ENCODE results near the gene FMO1.
A peak's percentile ranks its signal among the peaks of the same experiment; 100 is the strongest.

Gene FMO1

GRCh38 chr1:171243878-171244277 lies 4.4 kb upstream of the FMO1 start:
- no peak overlapping the region for H3K4me3 ChIP-seq (ENCODE audit: low read depth, low read length)
- TF ChIP-seq CTCF (IDR thresholded peaks at IDR 0.05; ENCODE audit: borderline replicate concordance, insufficient read depth, low read depth, low read length), result no peak

- H3K4me3 ChIP-seq (ENCODE audit: low read depth, low read length), result no peak overlapping the region
- peak; percentile 81 for TF ChIP-seq CTCF (IDR thresholded peaks at IDR 0.05; ENCODE audit: borderline replicate concordance, insufficient read depth, low read depth, low read length)
Measured at GRCh38 chr1:171245458-171246064, 2.7 kb upstream of the FMO1 start.

- TF ChIP-seq CTCF (IDR thresholded peaks at IDR 0.05; ENCODE audit: borderline replicate concordance, insufficient read depth, low read depth, low read length), result no peak
- no peak overlapping the region for H3K4me3 ChIP-seq (ENCODE audit: low read depth, low read length)
Measured at GRCh38 chr1:171247501-171247900, 793 bp upstream of the FMO1 start.

GRCh38 chr1:171248841-171249240 lies 547 bp downstream of the FMO1 start:
- no peak overlapping the region for H3K4me3 ChIP-seq (ENCODE audit: low read depth, low read length)
- no peak for TF ChIP-seq CTCF (IDR thresholded peaks at IDR 0.05; ENCODE audit: borderline replicate concordance, insufficient read depth, low read depth, low read length)

GRCh38 chr1:171250263-171250662 lies 2.0 kb downstream of the FMO1 start:
- no peak for TF ChIP-seq CTCF (IDR thresholded peaks at IDR 0.05; ENCODE audit: borderline replicate concordance, insufficient read depth, low read depth, low read length)
- H3K4me3 ChIP-seq (ENCODE audit: low read depth, low read length), result no peak overlapping the region

- peak overlapping the region; percentile 35 for H3K4me3 ChIP-seq (ENCODE audit: low read depth, low read length)
Measured at GRCh38 chr1:171251042-171251951, 3.0 kb downstream of the FMO1 start.

More at GRCh38 chr1:171251042-171251951, 3.0 kb downstream of the FMO1 start:
- TF ChIP-seq CTCF (IDR thresholded peaks at IDR 0.05; ENCODE audit: borderline replicate concordance, insufficient read depth, low read depth, low read length), result 0 out of 2 replicates have a peak, but pooled peaks have one; percentile 51

All from GM12875 (cell line).